ENCODE results near the gene PDE4B. TPM values are rescaled to one million over a fixed set of nuclear protein-coding genes. Genes with fewer than 3 reads are reported as not detected.

Gene PDE4B
- polyA plus RNA-seq, 1 donor (not counting 4 experiments of a cell fraction or from before 2014, with no cell fraction given): 0.29 TPM

DNA sequence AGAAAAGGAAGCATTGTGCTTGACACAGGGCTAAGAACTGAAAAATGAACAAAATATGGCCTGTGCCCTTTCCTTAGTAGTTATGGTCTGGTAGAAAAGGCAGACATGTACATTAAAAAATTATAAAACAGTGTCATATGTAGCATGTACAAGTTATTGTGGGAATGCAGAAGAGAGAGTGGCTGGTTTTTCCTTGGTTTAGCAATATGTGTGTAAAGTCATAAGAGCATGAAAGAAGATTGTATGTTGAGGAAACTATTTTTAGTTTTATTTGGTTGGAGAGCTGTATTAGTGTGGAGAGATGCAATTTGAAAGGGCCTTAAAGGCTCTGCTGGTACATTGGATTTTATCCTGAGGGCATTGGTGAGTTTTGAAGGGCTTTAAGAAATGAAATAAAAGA, 145.8 kb downstream of the PDE4B start:
- FAIRE-seq: no peak
- Histone ChIP-seq H3K27me3 (ENCODE audit: control insufficient read depth, extremely low read depth, insufficient read depth, low read length) (no peaks in the 10 kb centered on the region), H3K4me1 (ENCODE audit: control insufficient read depth, extremely low read depth, insufficient read depth, low read length) (no peaks in the 10 kb centered on the region), H4K20me1 (ENCODE audit: control insufficient read depth, extremely low read depth, insufficient read depth, low read length) (no peaks in the 10 kb centered on the region), H3K4me3 (ENCODE audit: control insufficient read depth in 2 of 3, extremely low read depth in 1 of 3, insufficient read depth in 2 of 3, low read depth in 1 of 3, low read length in 3 of 3) (no peak overlapping the region), H3K36me3 (ENCODE audit: control insufficient read depth in 2 of 2, extremely low read depth in 1 of 2, insufficient read depth in 2 of 2, low read length in 2 of 2) (no peaks in the 10 kb centered on the region), H3K9ac (ENCODE audit: control insufficient read depth, extremely low read depth, insufficient read depth, low read length) (no peak overlapping the region), H3K9me3 (ENCODE audit: control insufficient read depth, low read depth, low read length) (no peaks in the 10 kb centered on the region), H3K4me2 (ENCODE audit: control insufficient read depth, extremely low read depth, insufficient read depth, low read depth, low read length) (no peak overlapping the region), H3K79me2 (ENCODE audit: control insufficient read depth, insufficient read depth, low read length) (no peaks in the 10 kb centered on the region), H3K27ac (ENCODE audit: control insufficient read depth, insufficient read depth, low read length) (no peak overlapping the region), H2AFZ (ENCODE audit: control insufficient read depth, low read length) (no peak overlapping the region), H3K9me1 (ENCODE audit: control insufficient read depth, extremely low read depth, insufficient read depth, low read length) (no peaks in the 10 kb centered on the region)
- TF ChIP-seq, protein P1, sequence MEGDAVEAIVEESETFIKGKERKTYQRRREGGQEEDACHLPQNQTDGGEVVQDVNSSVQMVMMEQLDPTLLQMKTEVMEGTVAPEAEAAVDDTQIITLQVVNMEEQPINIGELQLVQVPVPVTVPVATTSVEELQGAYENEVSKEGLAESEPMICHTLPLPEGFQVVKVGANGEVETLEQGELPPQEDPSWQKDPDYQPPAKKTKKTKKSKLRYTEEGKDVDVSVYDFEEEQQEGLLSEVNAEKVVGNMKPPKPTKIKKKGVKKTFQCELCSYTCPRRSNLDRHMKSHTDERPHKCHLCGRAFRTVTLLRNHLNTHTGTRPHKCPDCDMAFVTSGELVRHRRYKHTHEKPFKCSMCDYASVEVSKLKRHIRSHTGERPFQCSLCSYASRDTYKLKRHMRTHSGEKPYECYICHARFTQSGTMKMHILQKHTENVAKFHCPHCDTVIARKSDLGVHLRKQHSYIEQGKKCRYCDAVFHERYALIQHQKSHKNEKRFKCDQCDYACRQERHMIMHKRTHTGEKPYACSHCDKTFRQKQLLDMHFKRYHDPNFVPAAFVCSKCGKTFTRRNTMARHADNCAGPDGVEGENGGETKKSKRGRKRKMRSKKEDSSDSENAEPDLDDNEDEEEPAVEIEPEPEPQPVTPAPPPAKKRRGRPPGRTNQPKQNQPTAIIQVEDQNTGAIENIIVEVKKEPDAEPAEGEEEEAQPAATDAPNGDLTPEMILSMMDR (optimal IDR thresholded peaks at IDR 0.05 in 1 of 3, IDR thresholded peaks at IDR 0.05 in 1 of 3, conservative IDR thresholded peaks at IDR 0.05 in 1 of 3; ENCODE audit: extremely low read depth in 1 of 3, insufficient read depth in 2 of 3, low read length in 3 of 3): no peak
- TF ChIP-seq EZH2 (IDR thresholded peaks at IDR 0.05; ENCODE audit: low read length): no peak
- dilution Hi-C loops (cut with MboI; ENCODE audit: extremely low pct_ligation_motif_present, low sequenced_read_pairs): no loop called here
- DNase-seq (ENCODE audit: low read depth, low spot score): no peak

DNA sequence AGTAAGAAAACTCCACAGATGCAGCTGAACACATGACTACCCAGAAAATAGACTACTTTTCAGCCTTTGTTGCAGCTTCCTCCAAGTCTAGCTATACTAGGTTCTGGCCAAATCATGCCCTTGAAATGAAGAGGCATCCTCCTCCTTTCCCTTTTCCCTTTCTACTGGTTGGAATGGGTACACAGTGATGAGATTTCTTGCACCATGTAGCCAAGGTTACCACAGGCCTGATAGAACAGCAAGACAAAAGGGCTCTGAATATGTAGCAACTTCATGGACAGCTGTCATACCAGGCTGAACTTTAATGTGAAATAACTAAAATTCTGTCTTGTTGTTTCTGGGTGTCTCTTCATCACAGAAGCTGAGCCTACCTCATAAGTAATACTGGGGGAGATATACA, 146.5 kb downstream of the PDE4B start:
- Histone ChIP-seq H3K9me3 (ENCODE audit: control insufficient read depth, low read depth, low read length) (no peaks in the 10 kb centered on the region), H3K4me3 (ENCODE audit: control insufficient read depth in 2 of 3, extremely low read depth in 1 of 3, insufficient read depth in 2 of 3, low read depth in 1 of 3, low read length in 3 of 3) (no peak overlapping the region), H3K9me1 (ENCODE audit: control insufficient read depth, extremely low read depth, insufficient read depth, low read length) (no peaks in the 10 kb centered on the region), H2AFZ (ENCODE audit: control insufficient read depth, low read length) (no peak overlapping the region), H3K9ac (ENCODE audit: control insufficient read depth, extremely low read depth, insufficient read depth, low read length) (no peak overlapping the region), H3K27me3 (ENCODE audit: control insufficient read depth, extremely low read depth, insufficient read depth, low read length) (no peaks in the 10 kb centered on the region), H3K4me1 (ENCODE audit: control insufficient read depth, extremely low read depth, insufficient read depth, low read length) (no peaks in the 10 kb centered on the region), H3K79me2 (ENCODE audit: control insufficient read depth, insufficient read depth, low read length) (no peaks in the 10 kb centered on the region), H3K27ac (ENCODE audit: control insufficient read depth, insufficient read depth, low read length) (no peak overlapping the region), H4K20me1 (ENCODE audit: control insufficient read depth, extremely low read depth, insufficient read depth, low read length) (no peaks in the 10 kb centered on the region), H3K4me2 (ENCODE audit: control insufficient read depth, extremely low read depth, insufficient read depth, low read depth, low read length) (no peak overlapping the region), H3K36me3 (ENCODE audit: control insufficient read depth in 2 of 2, extremely low read depth in 1 of 2, insufficient read depth in 2 of 2, low read length in 2 of 2) (no peaks in the 10 kb centered on the region)
- TF ChIP-seq EZH2 (IDR thresholded peaks at IDR 0.05; ENCODE audit: low read length): no peak
- dilution Hi-C loops (cut with MboI; ENCODE audit: extremely low pct_ligation_motif_present, low sequenced_read_pairs): no loop called here
- no peak for DNase-seq (ENCODE audit: low read depth, low spot score)
- FAIRE-seq: no peak

DNA sequence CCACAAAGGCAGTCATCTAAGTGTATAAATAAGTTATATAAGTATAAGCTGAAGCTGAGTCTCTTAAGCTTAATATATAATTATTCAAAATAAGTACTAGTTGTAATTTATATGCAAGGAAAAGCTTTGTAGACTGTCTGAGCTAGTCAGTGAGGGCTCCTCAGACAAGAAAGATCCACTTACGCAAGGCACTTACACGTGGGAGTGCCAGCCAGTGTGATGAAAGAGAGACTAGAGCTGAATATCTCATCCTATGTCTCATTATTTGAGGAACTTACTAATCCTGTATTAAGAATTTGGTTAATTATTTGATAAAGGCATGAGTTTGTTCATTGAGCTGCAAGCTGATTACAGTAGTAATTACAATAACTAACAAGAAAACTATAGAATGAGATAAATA, 146.9 kb downstream of the PDE4B start:
- H3K4me1 ChIP-seq (ENCODE audit: control insufficient read depth, extremely low read depth, insufficient read depth, low read length): no peaks in the 10 kb centered on the region
- no peaks in the 10 kb centered on the region for H3K36me3 ChIP-seq (ENCODE audit: control insufficient read depth in 2 of 2, extremely low read depth in 1 of 2, insufficient read depth in 2 of 2, low read length in 2 of 2)
- H2AFZ ChIP-seq (ENCODE audit: control insufficient read depth, low read length): no peak overlapping the region
- H3K9ac ChIP-seq (ENCODE audit: control insufficient read depth, extremely low read depth, insufficient read depth, low read length): no peak overlapping the region
- no peak for TF ChIP-seq EZH2 (IDR thresholded peaks at IDR 0.05; ENCODE audit: low read length)
- dilution Hi-C loops (cut with MboI; ENCODE audit: extremely low pct_ligation_motif_present, low sequenced_read_pairs): no loop called here
- H3K27ac ChIP-seq (ENCODE audit: control insufficient read depth, insufficient read depth, low read length): no peak overlapping the region
- FAIRE-seq: no peak
- H3K4me2 ChIP-seq (ENCODE audit: control insufficient read depth, extremely low read depth, insufficient read depth, low read depth, low read length): no peak overlapping the region
- H3K27me3 ChIP-seq (ENCODE audit: control insufficient read depth, extremely low read depth, insufficient read depth, low read length): no peaks in the 10 kb centered on the region
- H3K79me2 ChIP-seq (ENCODE audit: control insufficient read depth, insufficient read depth, low read length): no peaks in the 10 kb centered on the region
- H3K4me3 ChIP-seq (ENCODE audit: control insufficient read depth in 2 of 3, extremely low read depth in 1 of 3, insufficient read depth in 2 of 3, low read depth in 1 of 3, low read length in 3 of 3): no peak overlapping the region
- H4K20me1 ChIP-seq (ENCODE audit: control insufficient read depth, extremely low read depth, insufficient read depth, low read length): no peaks in the 10 kb centered on the region
- DNase-seq (ENCODE audit: low read depth, low spot score): no peak
- no peaks in the 10 kb centered on the region for H3K9me1 ChIP-seq (ENCODE audit: control insufficient read depth, extremely low read depth, insufficient read depth, low read length)
- H3K9me3 ChIP-seq (ENCODE audit: control insufficient read depth, low read depth, low read length): no peaks in the 10 kb centered on the region

Data from keratinocyte (primary cell).